Small intestine (tissue), 7 donors: ENCODE measurements around the gene SCFD1. TPM values are rescaled to one million over a fixed set of nuclear protein-coding genes. Genes with fewer than 3 reads are reported as not detected.
"Not testable (repeated sequence)": the region's sequence is repeated elsewhere in the genome, so short reads cannot be mapped to it uniquely, and the experiment has no call there.

Experiments used
- DNase-seq, 2 donors: peaks; one replicate each; pipeline versions ENCODE4 v3.0.0 to v3.0.0-alpha.2; 2013
- FAIRE-seq: peaks from 2 replicates; lab custom pipeline; 2012; peaks lifted over from hg19 to GRCh38; lab: Jason Lieb, UNC
- H3K27ac ChIP-seq, 3 donors: one replicate each; pipeline ENCODE4 v1.5.1; 2013; ENCODE audit warnings: low read length in 2 of 3, mild to moderate bottlenecking in 2 of 3, control low read depth in 1 of 3, inconsistent platforms in 1 of 3, low read depth in 1 of 3, moderate library complexity in 1 of 3
- H3K27me3 ChIP-seq, 3 donors: one replicate each; pipeline ENCODE4 v1.6.1; 2013; ENCODE audit warnings: low read length in 3 of 3, inconsistent platforms in 1 of 3; ENCODE audit not compliant: control insufficient read depth in 3 of 3, insufficient read depth in 3 of 3
- H3K36me3 ChIP-seq, 3 donors: one replicate each; pipeline ENCODE4 v1.6.1; 2013; ENCODE audit warnings: low read length in 3 of 3, inconsistent platforms in 1 of 3, low read depth in 1 of 3, mild to moderate bottlenecking in 1 of 3, moderate library complexity in 1 of 3; ENCODE audit not compliant: control insufficient read depth in 3 of 3, insufficient read depth in 2 of 3
- H3K4me1 ChIP-seq, 3 donors: one replicate each; pipeline ENCODE4 v1.6.1; 2013; ENCODE audit warnings: low read length in 2 of 3, inconsistent platforms in 1 of 3, low read depth in 1 of 3, mild to moderate bottlenecking in 1 of 3, moderate library complexity in 1 of 3; ENCODE audit not compliant: control insufficient read depth in 3 of 3, insufficient read depth in 2 of 3
- H3K4me3 ChIP-seq, 3 donors: one replicate each; pipeline ENCODE4 v1.5.1; 2013; ENCODE audit warnings: low read length in 3 of 3, control low read depth in 1 of 3, inconsistent platforms in 1 of 3, low read depth in 1 of 3, mild to moderate bottlenecking in 1 of 3, moderate library complexity in 1 of 3
- H3K9me3 ChIP-seq, 2 donors: one replicate each; pipeline ENCODE4 v1.6.1; 2013; ENCODE audit warnings: low read depth in 1 of 2, low read length in 1 of 2; ENCODE audit not compliant: control insufficient read depth in 2 of 2, insufficient read depth in 1 of 2
- WGBS, 3 donors: extraction: QIAGEN DNeasy Blood & Tissue Kit; methylation state at CpG; one replicate each; pipeline ENCODE4 v1.1.7; 2013; 5-methylcytosine and 5-hydroxymethylcytosine counted together
- polyA plus RNA-seq, 4 donors: library from polyadenylated mRNA; stranded (reverse) in 3 of 4; unstranded in 1 of 4; fragments of 200-250 nt in 3 of 4; fragments of 120-200 nt in 1 of 4; gene quantifications; one replicate each; pipeline versions ENCODE4 v1.2.1 to v1.2.3, GENCODE V29; 2013
- donor health status: healthy with polysubstance abuse.
- donor health status: control.
- donor health status: control.
- donor health status: Bipolar disorder and iron deficiency.
- donor health status: healthy.

The SCFD1 gene
- polyA plus RNA-seq, 4 donors, result 39.7 to 73.8 (median 61.4) TPM

DNA sequence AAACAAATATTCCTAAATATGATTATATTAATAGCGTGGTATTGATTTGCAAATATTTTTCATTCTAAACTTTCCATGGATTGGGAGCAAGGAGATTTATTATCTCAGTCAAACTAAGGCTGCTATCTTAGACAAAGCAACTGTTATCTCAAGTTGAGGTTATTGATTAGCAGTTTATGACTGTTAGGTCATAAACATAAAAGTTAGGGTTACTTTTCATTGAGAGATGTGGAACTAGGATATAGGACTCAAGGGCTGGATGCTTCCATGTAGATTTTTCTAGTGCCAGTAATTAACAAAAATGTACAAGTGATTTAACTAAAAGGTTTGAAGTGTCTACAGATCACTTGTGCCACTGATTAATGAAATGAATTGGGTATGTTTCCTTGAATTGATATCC, 19.1 kb downstream of the SCFD1 start:
- Histone ChIP-seq H3K9me3 (no peaks in the 10 kb centered on the region), H3K27me3 (no peaks in the 10 kb centered on the region), H3K36me3 (peaks cover 4 to 9% (median 7%) of the 10 kb centered on the region in 3 donors), H3K4me1 (no peaks in the 10 kb centered on the region), H3K27ac (no peak overlapping the region), H3K4me3 (no peak overlapping the region)
- 31 to 68% (median 44%) methylated on average over 1 of the region's 1 CpG for WGBS, 3 donors
- peak; percentile 44 to 53 for DNase-seq
- peak; percentile 59 for FAIRE-seq

DNA sequence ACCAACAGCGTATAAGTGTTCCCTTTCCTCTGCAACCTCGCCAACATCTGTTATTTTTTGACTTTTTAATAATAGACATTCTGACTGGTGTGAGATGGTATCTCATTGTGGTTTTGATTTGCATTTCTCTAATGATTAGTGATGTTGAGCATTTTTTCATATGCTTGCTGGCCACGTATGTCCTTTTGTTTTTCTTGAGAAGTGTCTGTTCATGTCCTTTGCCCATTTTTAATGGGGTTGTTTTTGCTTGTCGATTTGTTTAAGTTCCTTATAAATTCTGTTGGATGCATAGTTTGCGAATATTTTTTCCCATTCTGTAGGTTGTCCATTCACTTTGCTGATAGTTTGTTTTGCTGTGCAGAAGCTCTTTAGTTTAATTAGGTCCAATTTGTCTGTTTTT, 22.3 kb downstream of the SCFD1 start:
- H3K4me1 ChIP-seq, FAIRE-seq, H3K9me3 ChIP-seq, H3K36me3 ChIP-seq, DNase-seq, H3K27ac ChIP-seq, H3K4me3 ChIP-seq, H3K27me3 ChIP-seq: not testable (repeated sequence)
- WGBS, 3 donors, result 95 to 99% (median 97%) methylated on average over 5 of the region's 5 CpGs

DNA sequence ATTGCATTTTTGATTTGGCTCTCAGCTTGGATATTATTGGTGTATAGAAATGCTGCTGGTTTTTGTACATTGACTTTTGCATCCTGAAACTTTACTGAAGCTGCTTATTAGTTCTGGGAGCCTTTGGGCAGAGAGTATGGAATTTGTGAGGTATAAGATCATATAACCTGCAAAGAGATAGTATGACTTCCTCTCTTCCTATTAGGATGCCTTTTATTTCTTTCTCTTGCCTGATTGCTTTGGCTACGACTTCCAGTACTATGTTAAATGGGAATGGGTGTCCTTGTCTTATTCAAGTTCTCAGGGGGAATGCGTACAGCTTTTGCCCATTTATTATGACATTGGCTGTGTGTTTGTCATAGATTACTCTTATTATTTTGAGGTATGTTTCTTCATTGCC, 23.5 kb downstream of the SCFD1 start:
- no peak overlapping the region for H3K4me3 ChIP-seq
- FAIRE-seq (no peak), DNase-seq (no peak)
- H3K4me1 ChIP-seq, result no peaks in the 10 kb centered on the region
- H3K36me3 ChIP-seq, result peaks cover 4 to 10% (median 8%) of the 10 kb centered on the region in 3 donors
- no peak overlapping the region for H3K27ac ChIP-seq
- 98 to 100% (median 100%) methylated on average over 2 of the region's 2 CpGs for WGBS, 3 donors
- no peaks in the 10 kb centered on the region for H3K9me3 ChIP-seq
- H3K27me3 ChIP-seq, result no peaks in the 10 kb centered on the region

DNA sequence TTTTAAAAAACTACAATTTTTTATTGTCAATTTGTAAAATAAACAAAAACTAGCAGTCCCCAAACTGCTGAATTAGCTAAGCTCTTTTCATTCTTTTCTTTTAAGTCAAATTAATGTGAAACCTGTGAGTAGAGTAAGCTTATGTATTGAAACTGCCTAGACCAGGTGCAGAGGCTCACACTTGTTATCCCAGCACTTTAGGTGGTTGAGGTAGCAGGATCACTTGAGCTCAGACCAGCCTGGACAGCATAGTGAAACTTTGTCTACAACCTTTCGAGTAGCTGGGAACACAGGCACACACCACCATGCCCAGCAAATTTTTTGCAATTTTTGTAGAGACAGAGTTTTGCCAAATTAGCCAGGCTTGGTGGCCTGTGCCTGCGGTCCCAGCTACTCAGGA, 26.4 kb downstream of the SCFD1 start:
- Histone ChIP-seq H3K27me3 (no peaks in the 10 kb centered on the region), H3K27ac (no peak overlapping the region), H3K36me3 (peaks cover 4 to 13% (median 12%) of the 10 kb centered on the region in 3 donors), H3K9me3 (no peaks in the 10 kb centered on the region), H3K4me3 (no peak overlapping the region), H3K4me1 (no peaks in the 10 kb centered on the region)
- WGBS, 3 donors, result 93 to 98% (median 95%) methylated on average over 2 of the region's 2 CpGs
- FAIRE-seq (no peak), DNase-seq (no peak)

- no peaks in the 10 kb centered on the region for H3K27me3 ChIP-seq
- no peak for FAIRE-seq
- no peak overlapping the region for H3K27ac ChIP-seq
- 82 to 92% (median 84%) methylated on average over 6 of the region's 6 CpGs for WGBS, 3 donors
- no peaks in the 10 kb centered on the region for H3K4me1 ChIP-seq
- H3K9me3 ChIP-seq, result no peaks in the 10 kb centered on the region
- H3K36me3 ChIP-seq, result peaks cover under 1 to 19% (median 18%) of the 10 kb centered on the region in 3 donors
- no peak for DNase-seq
- H3K4me3 ChIP-seq, result no peak overlapping the region
Observed at GRCh38 chr14:30651937-30652336, 29.8 kb downstream of the SCFD1 start.

GRCh38 chr14:30655124-30655523, 33.0 kb downstream of the SCFD1 start:
- H3K36me3 ChIP-seq, result peaks cover 5 to 18% (median 17%) of the 10 kb centered on the region in 3 donors

DNA sequence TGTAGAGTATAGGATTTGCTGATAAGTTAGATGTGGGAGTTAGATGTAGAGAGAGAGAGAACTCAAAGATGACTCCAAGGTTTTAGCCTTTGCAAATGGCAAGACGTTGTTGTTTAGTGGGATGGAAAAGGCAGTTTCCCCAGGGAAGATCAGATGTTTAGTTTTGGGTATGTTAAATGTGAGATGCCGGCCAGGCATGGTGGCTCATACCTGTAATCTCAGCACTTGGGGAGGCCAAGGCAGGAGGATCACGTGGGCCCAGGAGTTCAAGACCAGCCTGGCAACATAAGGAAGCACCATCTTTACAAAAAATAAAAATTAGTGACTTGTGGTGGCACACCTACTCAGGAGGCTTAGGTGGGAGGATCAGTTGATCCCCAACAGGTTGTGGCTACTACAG, 33.5 kb downstream of the SCFD1 start:
- H3K9me3 ChIP-seq, result no peaks in the 10 kb centered on the region
- FAIRE-seq (no peak), DNase-seq (no peak)
- H3K27ac ChIP-seq, result no peak overlapping the region
- no peaks in the 10 kb centered on the region for H3K27me3 ChIP-seq
- H3K36me3 ChIP-seq, result peaks cover 5 to 18% (median 15%) of the 10 kb centered on the region in 3 donors
- no peaks in the 10 kb centered on the region for H3K4me1 ChIP-seq
- WGBS, 3 donors, result 94 to 96% (median 96%) methylated on average over 3 of the region's 3 CpGs
- H3K4me3 ChIP-seq, result no peak overlapping the region

More at GRCh38 chr14:30655124-30655523, 33.0 kb downstream of the SCFD1 start:
- no peak overlapping the region for H3K4me3 ChIP-seq
- no peaks in the 10 kb centered on the region for H3K27me3 ChIP-seq
- DNase-seq (no peak), FAIRE-seq (no peak)
- no peak overlapping the region for H3K27ac ChIP-seq
- H3K9me3 ChIP-seq, result no peaks in the 10 kb centered on the region
- H3K4me1 ChIP-seq, result no peaks in the 10 kb centered on the region

DNA sequence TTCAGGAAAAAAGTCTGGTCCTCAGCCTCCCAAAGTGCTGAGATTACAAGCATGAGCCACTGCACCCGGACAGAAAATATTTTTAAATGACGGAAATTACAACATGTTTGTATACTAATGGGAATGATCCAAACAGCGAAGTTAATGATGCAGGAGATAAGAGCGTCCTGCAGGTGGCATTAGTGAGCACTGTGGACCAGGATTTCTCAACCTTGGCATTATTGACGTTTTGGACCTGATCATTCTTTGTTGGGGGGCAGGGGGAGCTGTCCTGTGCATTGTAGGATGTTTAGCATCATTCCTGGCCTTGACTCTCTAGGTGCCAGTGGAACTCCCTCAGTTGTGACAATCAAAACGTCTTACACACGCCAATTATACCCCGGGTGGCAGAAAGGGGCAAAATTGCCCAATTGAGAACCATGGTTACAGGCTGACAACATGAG, 34.1 kb downstream of the SCFD1 start:
- H3K4me1 ChIP-seq, result no peaks in the 10 kb centered on the region
- no peak for FAIRE-seq
- no peak overlapping the region for H3K27ac ChIP-seq
- DNase-seq, result peak; percentile 38 to 45
- H3K4me3 ChIP-seq, result no peak overlapping the region
- WGBS, 3 donors, result 59 to 64% (median 63%) methylated on average over 8 of the region's 8 CpGs
- H3K27me3 ChIP-seq, result no peaks in the 10 kb centered on the region
- H3K36me3 ChIP-seq, result peaks cover 5 to 18% (median 15%) of the 10 kb centered on the region in 3 donors
- H3K9me3 ChIP-seq, result no peaks in the 10 kb centered on the region

DNA sequence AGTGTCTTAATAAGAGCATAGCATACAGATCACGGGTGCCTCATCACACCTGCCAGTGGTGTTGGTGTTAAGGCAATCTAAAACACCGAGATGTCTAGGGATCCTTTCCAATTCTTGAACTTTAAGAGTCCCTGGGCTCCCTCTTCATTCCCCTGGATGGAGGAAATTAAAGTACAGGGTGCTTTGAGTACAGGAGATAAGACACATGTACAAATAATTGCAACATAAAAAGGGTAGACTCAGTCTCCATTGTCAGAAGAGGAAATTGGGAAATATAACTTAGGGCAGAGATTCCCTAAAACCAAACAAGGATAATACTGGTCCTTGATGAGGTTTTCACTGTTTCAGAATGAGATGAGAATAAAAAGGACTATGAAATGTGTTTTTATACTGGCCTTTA, 34.9 kb downstream of the SCFD1 start:
- FAIRE-seq (no peak), DNase-seq (no peak)
- H3K27ac ChIP-seq, result no peak overlapping the region
- H3K36me3 ChIP-seq, result peaks cover 5 to 18% (median 15%) of the 10 kb centered on the region in 3 donors
- WGBS, 3 donors, result 64 to 83% (median 69%) methylated on average over 2 of the region's 2 CpGs
- H3K9me3 ChIP-seq, result no peaks in the 10 kb centered on the region
- H3K27me3 ChIP-seq, result no peaks in the 10 kb centered on the region
- no peaks in the 10 kb centered on the region for H3K4me1 ChIP-seq
- H3K4me3 ChIP-seq, result no peak overlapping the region
